Esophagus (tissue), 2 donors: ENCODE measurements around the gene LGR6. TPM values are rescaled to one million over a fixed set of nuclear protein-coding genes. Genes with fewer than 3 reads are reported as not detected.
"Not testable (repeated sequence)": the region's sequence is repeated elsewhere in the genome, so short reads cannot be mapped to it uniquely, and the experiment has no call there.

ENCODE experiments used
- H3K27ac ChIP-seq, 2 donors: one replicate each; pipeline ENCODE4 v1.5.1; 2013; ENCODE audit warnings: low read depth in 2 of 2, mild to moderate bottlenecking in 2 of 2, inconsistent platforms in 1 of 2, low read length in 1 of 2, moderate library complexity in 1 of 2
- H3K27me3 ChIP-seq, 2 donors: one replicate each; pipeline ENCODE4 v1.6.1; 2013; ENCODE audit warnings: low read length in 2 of 2, control low read depth in 1 of 2, mild to moderate bottlenecking in 1 of 2; ENCODE audit not compliant: insufficient read depth in 2 of 2, control insufficient read depth in 1 of 2
- H3K36me3 ChIP-seq, 2 donors: one replicate each; pipeline ENCODE4 v1.6.1; 2013; ENCODE audit warnings: low read length in 1 of 2; ENCODE audit not compliant: control insufficient read depth in 2 of 2, insufficient read depth in 2 of 2
- H3K4me1 ChIP-seq, 2 donors: one replicate each; pipeline ENCODE4 v1.6.1; 2013; ENCODE audit warnings: low read length in 1 of 2; ENCODE audit not compliant: control insufficient read depth in 2 of 2, insufficient read depth in 2 of 2
- H3K4me3 ChIP-seq, 2 donors: one replicate each; pipeline ENCODE4 v1.5.1; 2013; ENCODE audit warnings: low read length in 2 of 2, mild to moderate bottlenecking in 2 of 2, low read depth in 1 of 2, moderate library complexity in 1 of 2
- H3K9me3 ChIP-seq, 2 donors: one replicate each; pipeline ENCODE4 v1.6.1; 2013; ENCODE audit warnings: mild to moderate bottlenecking in 2 of 2, low read depth in 1 of 2, low read length in 1 of 2, moderate library complexity in 1 of 2; ENCODE audit not compliant: control insufficient read depth in 2 of 2, insufficient read depth in 1 of 2
- WGBS, 2 donors: extraction: QIAGEN DNeasy Blood & Tissue Kit; methylation state at CpG; one replicate each; pipeline ENCODE4 v1.1.7; 2013; 5-methylcytosine and 5-hydroxymethylcytosine counted together
- polyA plus RNA-seq, 2 donors: library from polyadenylated mRNA; stranded (reverse); fragments of 200-250 nt; gene quantifications; one replicate each; pipeline ENCODE4 v1.2.3, GENCODE V29; 2013
- donor health status: healthy with polysubstance abuse.
- donor health status: Bipolar disorder and iron deficiency.

LGR6 gene
- polyA plus RNA-seq, 2 donors = 4.2 to 6.3 TPM

DNA sequence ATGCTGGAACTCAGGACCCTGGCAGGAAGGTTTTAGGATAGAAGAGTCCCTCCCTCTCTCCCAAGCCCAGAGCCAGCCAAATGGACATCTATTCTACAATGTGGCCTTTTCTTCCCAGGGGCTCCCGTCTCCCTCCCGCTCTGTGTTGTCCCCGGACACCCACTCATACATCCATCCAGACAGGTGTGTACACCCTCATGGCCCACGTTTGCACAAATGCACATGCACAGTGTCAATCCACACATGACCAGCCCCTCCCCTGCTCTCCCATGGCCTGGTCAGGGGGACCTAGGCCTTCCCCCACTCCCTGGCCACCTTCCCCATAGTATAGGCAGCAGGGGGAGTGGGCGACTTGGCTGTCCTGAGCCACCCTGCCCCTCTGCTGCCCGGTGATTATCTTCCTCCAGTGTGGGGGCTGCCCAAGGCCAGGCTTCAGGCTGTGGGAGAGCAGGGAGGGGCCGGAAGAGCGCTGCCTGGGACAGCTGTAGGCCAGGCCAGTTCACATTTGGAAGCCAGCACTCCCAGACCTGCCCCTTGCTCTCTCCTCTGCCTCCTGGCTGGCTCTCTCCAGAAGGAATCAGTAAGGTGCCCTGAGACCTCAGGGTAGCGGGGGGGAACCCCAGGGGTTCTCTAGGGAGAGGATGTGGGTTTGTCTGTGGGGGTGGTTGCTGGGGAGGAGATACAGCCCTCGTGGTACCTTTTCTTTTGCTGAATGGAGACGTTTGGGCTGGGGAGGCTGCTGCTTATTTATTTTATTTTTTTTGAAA lies 29.1 kb upstream of the LGR6 start:
- Histone ChIP-seq H3K27ac (peak overlapping the region in 1 of 2 donors; percentile 17), H3K36me3 (no peaks in the 10 kb centered on the region), H3K27me3 (no peaks in the 10 kb centered on the region), H3K9me3 (no peaks in the 10 kb centered on the region), H3K4me1 (no peaks in the 10 kb centered on the region), H3K4me3 (no peak overlapping the region)
- WGBS, 2 donors = 71 to 76% methylated on average over 11 of the region's 11 CpGs

DNA sequence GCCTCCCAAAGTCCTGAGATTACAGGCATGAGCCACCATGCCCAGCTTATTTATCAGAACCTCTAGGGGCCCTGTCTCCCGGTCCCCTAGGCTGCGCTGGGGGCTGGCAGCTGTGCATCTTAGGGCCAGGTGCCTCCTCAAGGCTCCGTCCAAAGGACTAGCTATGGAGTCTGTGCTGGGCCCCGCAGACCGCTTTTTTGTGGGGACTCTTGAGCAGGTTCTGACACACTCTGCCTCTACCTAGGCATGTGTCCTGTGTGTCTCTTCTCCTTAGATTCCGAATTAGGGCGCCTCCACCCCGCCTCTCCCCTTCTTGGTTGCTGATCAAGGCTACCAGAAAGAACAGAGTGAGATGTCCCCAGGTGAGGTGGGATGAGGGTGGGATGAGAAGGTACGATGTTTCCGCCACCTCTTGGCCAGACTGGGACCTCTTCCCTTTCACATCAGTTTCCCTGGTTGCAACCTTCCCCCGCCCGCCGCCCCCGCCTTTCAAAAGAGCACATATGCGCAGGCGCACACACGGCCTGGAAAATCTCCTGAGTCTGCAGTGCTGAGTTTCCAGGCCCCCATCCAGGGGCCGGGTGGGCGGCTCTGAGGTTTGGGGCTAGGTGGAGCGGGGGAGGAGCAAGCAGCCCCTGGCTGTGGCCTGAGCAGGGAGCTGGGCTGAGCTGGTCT lies 28.2 kb upstream of the LGR6 start:
- H3K36me3 ChIP-seq = no peaks in the 10 kb centered on the region
- no peaks in the 10 kb centered on the region for H3K4me1 ChIP-seq
- no peak overlapping the region for H3K4me3 ChIP-seq
- H3K27me3 ChIP-seq = no peaks in the 10 kb centered on the region
- no peaks in the 10 kb centered on the region for H3K9me3 ChIP-seq
- H3K27ac ChIP-seq = no peak overlapping the region
- WGBS, 2 donors = 82 to 83% methylated on average over 20 of the region's 20 CpGs

DNA sequence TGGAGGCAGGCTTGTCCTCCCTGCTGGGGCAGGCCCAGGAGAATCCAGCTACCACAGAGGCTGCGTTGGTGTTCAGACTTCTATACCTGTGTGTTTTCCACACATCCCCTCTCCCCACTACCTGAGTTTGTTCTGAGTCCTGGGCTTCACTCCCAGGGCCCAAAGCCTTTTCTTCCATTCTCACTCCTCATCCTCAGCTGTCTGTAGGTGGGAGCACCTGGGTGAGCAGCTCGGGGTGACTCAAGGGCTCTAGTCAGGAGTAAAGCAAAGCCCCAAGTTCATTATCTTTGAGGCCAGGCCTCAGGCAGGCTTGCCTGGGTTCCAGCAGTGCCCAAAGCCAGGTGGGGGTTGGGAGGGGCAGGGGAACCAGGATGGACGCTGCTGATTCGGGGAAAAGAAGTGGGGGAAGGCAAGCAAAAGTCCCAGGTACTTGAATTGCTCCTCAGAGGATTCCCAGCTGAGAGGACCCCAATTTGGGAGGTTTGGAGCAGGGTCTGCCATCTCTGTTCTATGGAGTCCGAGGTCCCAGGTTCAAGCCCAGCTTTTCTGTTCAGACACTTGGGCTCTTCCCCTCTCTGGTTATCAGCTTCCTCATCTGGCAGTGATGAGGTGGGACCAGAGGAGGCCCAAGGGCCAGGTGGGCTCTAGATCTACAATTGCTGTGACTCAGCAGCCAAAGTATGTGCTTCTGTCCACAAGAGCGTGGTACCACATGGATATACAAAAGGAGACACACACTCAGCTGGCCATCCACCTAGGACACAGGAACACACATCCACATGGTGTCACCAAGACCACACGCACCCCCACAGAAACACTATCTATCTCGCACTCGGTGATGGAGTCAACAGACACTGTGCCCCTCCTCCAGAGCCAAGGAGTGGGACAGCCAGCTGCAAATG lies 27.4 kb upstream of the LGR6 start:
- no peak overlapping the region for H3K4me3 ChIP-seq
- H3K27me3 ChIP-seq = no peaks in the 10 kb centered on the region
- H3K27ac ChIP-seq = no peak overlapping the region
- H3K4me1 ChIP-seq = no peaks in the 10 kb centered on the region
- no peaks in the 10 kb centered on the region for H3K36me3 ChIP-seq
- no peaks in the 10 kb centered on the region for H3K9me3 ChIP-seq
- WGBS, 2 donors = 94 to 95% methylated on average over 9 of the region's 9 CpGs

DNA sequence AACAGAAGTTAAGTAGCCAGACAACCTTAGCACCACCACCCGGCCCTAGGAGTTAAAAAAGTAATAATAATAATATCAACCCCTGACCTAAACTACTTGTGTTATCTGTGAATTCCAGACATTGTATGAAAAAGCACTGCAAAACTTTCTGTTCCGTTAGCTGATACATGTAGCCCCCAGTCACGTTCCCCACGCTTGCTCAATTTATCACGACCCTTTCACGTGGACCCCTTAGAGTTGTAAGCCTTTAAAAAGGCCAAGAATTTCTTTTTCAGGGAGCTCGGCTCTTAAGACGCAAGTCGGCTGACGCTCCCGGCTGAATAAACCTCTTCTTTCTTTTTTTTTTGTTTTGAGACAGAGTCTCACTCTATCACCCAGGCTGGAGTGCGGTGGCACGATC lies 26.5 kb upstream of the LGR6 start:
- not testable (repeated sequence) for H3K27me3 ChIP-seq, H3K27ac ChIP-seq, H3K4me3 ChIP-seq, H3K36me3 ChIP-seq, H3K4me1 ChIP-seq, H3K9me3 ChIP-seq
- WGBS, 2 donors = 83 to 86% methylated on average over 13 of the region's 13 CpGs

DNA sequence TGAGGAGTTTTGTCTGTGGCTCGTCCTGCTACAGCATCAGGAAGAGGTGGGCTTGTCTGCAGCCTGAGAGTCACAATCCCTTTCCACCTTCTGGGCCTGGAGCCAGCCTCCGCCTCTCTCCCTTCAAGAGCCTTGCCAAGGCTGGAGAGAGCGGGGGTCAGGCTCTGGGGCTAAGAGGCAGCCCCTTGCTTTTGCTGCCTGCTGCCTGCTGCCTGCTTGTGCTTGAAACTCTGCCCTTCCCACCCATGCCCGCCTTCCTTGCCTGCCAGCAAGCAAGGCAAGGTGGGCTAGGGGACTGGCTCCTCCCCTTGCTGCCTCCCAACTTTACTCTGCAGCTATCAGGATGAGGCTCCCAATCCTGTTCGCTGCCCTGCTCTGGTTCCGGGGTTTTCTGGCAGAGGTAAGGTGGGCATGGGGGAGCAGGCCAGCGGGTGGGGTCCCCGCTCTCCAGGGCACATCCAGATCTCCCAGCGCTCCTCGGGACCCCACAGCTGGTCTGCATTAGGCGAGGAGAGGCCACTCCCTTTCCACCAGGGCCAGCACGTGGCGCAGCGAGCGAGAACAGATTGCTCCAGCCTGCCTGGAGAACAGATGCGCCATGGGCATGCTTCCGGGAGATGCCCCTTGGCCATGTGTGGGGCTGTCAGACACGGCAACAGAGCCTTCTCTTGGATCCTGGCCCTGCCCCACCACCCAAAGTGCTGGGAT lies 25.7 kb upstream of the LGR6 start:
- 45 to 49% methylated on average over 17 to 18 of the region's 18 CpGs for WGBS, 2 donors
- no peak overlapping the region for H3K27ac ChIP-seq
- no peak overlapping the region for H3K4me3 ChIP-seq
- H3K9me3 ChIP-seq = no peaks in the 10 kb centered on the region
- no peaks in the 10 kb centered on the region for H3K4me1 ChIP-seq
- H3K27me3 ChIP-seq = no peaks in the 10 kb centered on the region
- no peaks in the 10 kb centered on the region for H3K36me3 ChIP-seq

DNA sequence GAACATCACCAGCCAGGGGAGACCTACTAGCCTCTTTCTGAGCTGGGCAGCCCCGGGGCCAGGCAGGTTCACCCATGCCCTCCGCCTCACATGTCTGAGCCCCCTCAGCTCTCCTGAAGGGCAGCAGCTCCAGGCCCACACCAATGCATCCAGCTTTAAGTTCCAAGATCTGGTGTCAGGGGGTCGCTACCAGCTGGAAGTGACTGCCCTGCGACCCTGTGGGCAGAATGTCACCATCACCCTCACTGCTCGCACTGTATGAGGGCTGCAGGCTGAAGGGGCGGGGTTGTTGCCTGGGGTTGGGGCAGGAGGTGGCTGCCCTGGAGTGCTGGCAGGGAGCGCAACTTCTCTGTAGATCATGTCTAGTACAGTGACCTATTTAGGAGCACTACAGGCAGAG lies 24.7 kb upstream of the LGR6 start:
- no peaks in the 10 kb centered on the region for H3K4me1 ChIP-seq
- no peaks in the 10 kb centered on the region for H3K9me3 ChIP-seq
- WGBS, 2 donors = 89 to 95% methylated on average over 7 of the region's 7 CpGs
- H3K27me3 ChIP-seq = no peaks in the 10 kb centered on the region
- H3K36me3 ChIP-seq = no peaks in the 10 kb centered on the region
- H3K27ac ChIP-seq = no peak overlapping the region
- no peak overlapping the region for H3K4me3 ChIP-seq

DNA sequence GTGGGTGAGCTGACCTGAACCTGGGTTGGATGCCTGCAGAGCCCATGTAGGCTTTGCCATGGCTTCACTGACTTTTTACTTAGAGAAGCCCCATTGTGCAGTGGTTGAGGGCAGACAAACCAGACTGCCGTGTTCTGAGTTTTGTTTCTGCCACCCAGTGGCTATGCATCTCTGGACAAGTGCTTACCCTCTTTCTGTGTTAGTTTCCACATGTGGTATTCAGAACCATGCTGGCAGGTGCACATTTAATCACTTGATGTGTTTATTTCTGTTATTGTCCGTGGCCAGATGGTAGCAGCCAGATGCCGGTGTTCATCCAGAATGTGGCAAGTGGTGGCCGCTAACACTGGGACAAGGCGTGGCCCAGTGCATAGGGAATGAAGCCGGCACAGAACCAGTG lies 22.9 kb upstream of the LGR6 start:
- H3K4me1 ChIP-seq = no peaks in the 10 kb centered on the region
- no peaks in the 10 kb centered on the region for H3K36me3 ChIP-seq
- WGBS, 2 donors = 79 to 85% methylated on average over 6 of the region's 6 CpGs
- H3K4me3 ChIP-seq = no peak overlapping the region
- no peak overlapping the region for H3K27ac ChIP-seq
- H3K27me3 ChIP-seq = no peaks in the 10 kb centered on the region
- H3K9me3 ChIP-seq = no peaks in the 10 kb centered on the region

DNA sequence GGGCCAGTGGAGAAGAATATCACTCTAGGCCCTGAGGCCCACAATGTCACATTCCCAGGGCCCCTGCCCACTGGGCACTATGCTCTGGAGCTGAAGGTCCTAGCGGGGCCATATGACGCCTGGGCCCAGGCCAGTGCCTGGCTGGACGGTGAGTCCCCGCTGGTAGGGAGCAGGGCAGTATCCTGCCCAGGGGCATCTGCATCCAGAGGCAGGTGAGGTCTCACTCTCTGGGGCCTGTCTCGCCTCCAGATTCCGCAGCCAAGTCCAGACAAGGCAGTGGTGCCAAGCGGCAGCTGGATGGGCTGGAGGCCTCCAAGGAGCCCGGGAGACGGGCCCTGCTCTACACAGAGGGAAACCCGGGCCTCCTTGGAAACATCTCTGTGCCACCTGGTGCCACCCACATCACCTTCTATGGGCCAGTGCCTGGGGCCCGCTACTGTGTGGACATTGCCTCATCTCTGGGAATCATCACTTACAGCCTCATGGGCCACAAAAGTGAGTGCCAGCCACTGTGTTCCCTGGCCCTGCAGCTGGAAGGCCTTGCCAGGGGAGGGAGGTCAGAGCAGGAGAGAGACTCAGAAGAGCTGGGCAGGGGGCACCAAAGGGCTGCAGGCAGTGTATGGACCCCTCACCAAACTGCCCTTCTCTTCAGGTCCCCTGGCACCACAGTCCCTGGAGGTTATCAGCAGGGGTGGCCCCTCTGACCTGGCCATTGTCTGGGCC lies 22.1 kb upstream of the LGR6 start:
- Histone ChIP-seq H3K36me3 (no peaks in the 10 kb centered on the region), H3K9me3 (no peaks in the 10 kb centered on the region), H3K4me1 (no peaks in the 10 kb centered on the region), H3K27ac (no peak overlapping the region), H3K27me3 (no peaks in the 10 kb centered on the region), H3K4me3 (no peak overlapping the region)
- 88 to 95% methylated on average over 11 of the region's 11 CpGs for WGBS, 2 donors

DNA sequence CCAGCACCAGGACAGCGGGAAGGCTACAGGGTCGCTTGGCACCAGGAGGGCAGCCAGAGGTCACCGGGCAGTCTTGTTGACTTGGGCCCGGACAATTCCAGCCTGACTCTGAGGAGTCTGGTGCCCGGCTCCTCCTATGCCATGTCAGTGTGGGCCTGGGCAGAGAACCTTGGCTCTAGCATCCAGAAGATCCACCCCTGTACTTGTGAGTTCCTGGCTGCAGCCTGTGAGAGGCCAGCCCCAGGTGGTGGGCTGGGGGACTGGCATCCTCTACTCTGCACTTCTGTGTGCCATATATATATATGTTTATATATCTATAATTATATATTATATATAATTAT lies 21.6 kb upstream of the LGR6 start:
- Histone ChIP-seq H3K27ac (no peak overlapping the region), H3K9me3 (no peaks in the 10 kb centered on the region), H3K27me3 (no peaks in the 10 kb centered on the region), H3K4me1 (no peaks in the 10 kb centered on the region), H3K4me3 (no peak overlapping the region), H3K36me3 (no peaks in the 10 kb centered on the region)
- 91% methylated on average over 5 of the region's 5 CpGs for WGBS, 2 donors
